Left lung (tissue), 10 donors: ENCODE measurements around the gene HIGD1A. TPM values are rescaled to one million over a fixed set of nuclear protein-coding genes. Genes with fewer than 3 reads are reported as not detected.

Experiments used
- ATAC-seq: fragments of 200-7000 bp; cut with Tn5 transposase; one replicate; pipeline ENCODE4 v1.9.1; 2020; ENCODE audit warnings: moderate library complexity
- DNase-seq, 4 donors: peaks; one replicate each; pipeline ENCODE4 v3.0.0-alpha.2; 2013 to 2020
- H3K27ac ChIP-seq, 2 donors: fragments of 200-600 bp; sonication (generic) in 1 of 2; one replicate each; pipeline versions ENCODE4 v1.5.0 to v1.8.0; 2020 to 2021
- H3K27me3 ChIP-seq, 2 donors: fragments of 200-600 bp; sonication (generic) in 1 of 2; one replicate each; pipeline versions ENCODE4 v1.5.0 to v1.8.0; 2020 to 2021
- H3K36me3 ChIP-seq, 2 donors: fragments of 200-600 bp; sonication (generic) in 1 of 2; one replicate each; pipeline versions ENCODE4 v1.5.0 to v1.8.0; 2020 to 2021
- H3K4me1 ChIP-seq, 2 donors: fragments of 200-600 bp; one replicate each; pipeline ENCODE4 v1.8.0; 2021
- H3K4me3 ChIP-seq, 2 donors: fragments of 200-600 bp; sonication (generic) in 1 of 2; one replicate each; pipeline versions ENCODE4 v1.5.0 to v1.8.0; 2020 to 2021; ENCODE audit warnings: mild to moderate bottlenecking in 1 of 2
- H3K9me3 ChIP-seq, 2 donors: fragments of 200-600 bp; sonication (generic) in 1 of 2; one replicate each; pipeline versions ENCODE4 v1.5.0 to v1.8.0; 2020 to 2021
- CTCF ChIP-seq, 2 donors: fragments of 200-600 bp; sonication (generic) in 1 of 2; IDR thresholded peaks; one replicate each; pipeline versions ENCODE4 v1.5.0 to v1.8.0; 2021; ENCODE audit warnings: antibody characterized with exemption in 2 of 2
- intact Hi-C, 2 donors: fragments of 100-400 bp; cut with DNase I; formaldehyde crosslinking; loops; one replicate each; pipeline versions ENCODE4 v1.11.2 to v1.14.2; 2022
- polyA plus RNA-seq, 6 donors: library from polyadenylated mRNA; unstranded; fragments of 120-200 nt; gene quantifications; one replicate each; pipeline ENCODE4 v1.2.1, GENCODE V29; 2013; ENCODE audit not compliant: insufficient read length in 6 of 6
- total RNA-seq, 2 donors: library from RNA; stranded (reverse); fragmentation: NEBNext Ultra II Directional; extraction: Animal tissue kit (Norgen Biotek cat#: 25700); gene quantifications; one replicate each; pipeline ENCODE4 v1.2.1, GENCODE V29; 2021
- donor health status: DM: no; HTN: yes; CAD: no.
- donor health status: DM: no; HTN: no; CAD: no.

HIGD1A gene
- total and polyA plus RNA-seq, 8 donors, result 77.7 to 99.1 (median 92.5) TPM

GRCh38 chr3:42752961-42753360 lies 51.3 kb downstream of the HIGD1A start:
- H3K4me1 ChIP-seq, result peaks cover 0 to 9% of the 10 kb centered on the region in 2 donors
- peak; percentile 71 for ATAC-seq

GRCh38 chr3:42752441-42752840 lies 51.8 kb downstream of the HIGD1A start:
- TF ChIP-seq CTCF (IDR thresholded peaks at IDR 0.05), result no peak
- H3K27ac ChIP-seq, result no peak overlapping the region
- ATAC-seq (no peak), DNase-seq (peak in 1 of 4 donors; percentile 18)
- H3K27me3 ChIP-seq, result no peaks in the 10 kb centered on the region
- intact Hi-C loops, result no loop called here
- H3K36me3 ChIP-seq, result no peaks in the 10 kb centered on the region
- no peak overlapping the region for H3K4me3 ChIP-seq
- H3K4me1 ChIP-seq, result peaks cover 0 to 9% of the 10 kb centered on the region in 2 donors
- no peaks in the 10 kb centered on the region for H3K9me3 ChIP-seq

More at GRCh38 chr3:42752961-42753360, 51.3 kb downstream of the HIGD1A start:
- H3K9me3 ChIP-seq, result no peaks in the 10 kb centered on the region
- intact Hi-C loops, result no loop called here
- H3K36me3 ChIP-seq, result no peaks in the 10 kb centered on the region
- DNase-seq, result no peak
- no peak overlapping the region for H3K4me3 ChIP-seq
- no peaks in the 10 kb centered on the region for H3K27me3 ChIP-seq
- TF ChIP-seq CTCF (IDR thresholded peaks at IDR 0.05), result no peak
- H3K27ac ChIP-seq, result no peak overlapping the region

GRCh38 chr3:42751609-42752008 lies 52.7 kb downstream of the HIGD1A start:
- Histone ChIP-seq H3K36me3 (no peaks in the 10 kb centered on the region), H3K27ac (no peak overlapping the region), H3K4me1 (peaks cover 0 to 13% of the 10 kb centered on the region in 2 donors), H3K27me3 (no peaks in the 10 kb centered on the region), H3K4me3 (no peak overlapping the region), H3K9me3 (no peaks in the 10 kb centered on the region)
- no peak for TF ChIP-seq CTCF (IDR thresholded peaks at IDR 0.05)
- DNase-seq (peak in 1 of 4 donors; percentile 31), ATAC-seq (no peak)
- intact Hi-C loops, result no loop called here

- no peaks in the 10 kb centered on the region for H3K27me3 ChIP-seq
- no peak for ATAC-seq
- H3K4me1 ChIP-seq, result peaks cover 0 to 14% of the 10 kb centered on the region in 2 donors
- H3K36me3 ChIP-seq, result no peaks in the 10 kb centered on the region
- no peaks in the 10 kb centered on the region for H3K9me3 ChIP-seq
- H3K27ac ChIP-seq, result no peak overlapping the region
- peak in 1 of 4 donors; percentile 11 for DNase-seq
- intact Hi-C loops, result no loop called here
- TF ChIP-seq CTCF (IDR thresholded peaks at IDR 0.05), result no peak
- H3K4me3 ChIP-seq, result no peak overlapping the region
Measured at GRCh38 chr3:42750834-42751233, 53.5 kb downstream of the HIGD1A start.

- ATAC-seq (no peak), DNase-seq (peak in 1 of 4 donors; percentile 31)
- no peak overlapping the region for H3K4me3 ChIP-seq
- no peaks in the 10 kb centered on the region for H3K27me3 ChIP-seq
- H3K36me3 ChIP-seq, result no peaks in the 10 kb centered on the region
- TF ChIP-seq CTCF (IDR thresholded peaks at IDR 0.05), result peak in 1 of 2 donors; percentile 15
- no peak overlapping the region for H3K27ac ChIP-seq
- intact Hi-C loops, result loop anchor here in 1 of 2 donors (10.0 kb wide), 1 partner anchor 185 kb away; no protein-coding TSS in a partner anchor
- peaks cover 0 to 14% of the 10 kb centered on the region in 2 donors for H3K4me1 ChIP-seq
- no peaks in the 10 kb centered on the region for H3K9me3 ChIP-seq
Measured at GRCh38 chr3:42749753-42750231, 54.5 kb downstream of the HIGD1A start.
